GM19467 (cell line): ENCODE measurements around the gene SPARCL1.

ENCODE experiments used
- ATAC-seq: cut with Tn5 transposase; IDR thresholded peaks from one replicate; pipeline ENCODE4 v1.9.1; 2021; ENCODE audit warnings: mild to moderate bottlenecking, moderate library complexity; ENCODE audit not compliant: unreplicated experiment

Gene SPARCL1

DNA sequence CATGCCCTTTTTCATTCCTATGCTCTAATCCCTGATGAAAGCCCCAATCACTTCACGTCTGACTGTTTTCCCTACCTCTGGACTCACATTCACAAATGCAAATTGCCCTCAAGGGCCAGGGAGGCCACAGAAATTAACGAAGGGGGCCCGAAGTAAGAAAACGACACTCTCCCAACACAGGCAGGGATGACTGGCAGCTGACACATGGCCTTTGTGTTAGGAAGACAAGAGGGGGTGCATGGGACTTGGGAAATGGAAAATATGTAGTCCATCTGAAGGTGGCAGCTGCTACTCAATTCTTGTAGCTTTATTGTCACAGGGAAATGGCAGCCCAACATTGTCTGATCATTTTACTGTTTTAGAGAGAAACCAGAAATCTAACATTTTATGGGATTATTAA is 12.3 kb upstream of the SPARCL1 start:
- no peak for ATAC-seq

DNA sequence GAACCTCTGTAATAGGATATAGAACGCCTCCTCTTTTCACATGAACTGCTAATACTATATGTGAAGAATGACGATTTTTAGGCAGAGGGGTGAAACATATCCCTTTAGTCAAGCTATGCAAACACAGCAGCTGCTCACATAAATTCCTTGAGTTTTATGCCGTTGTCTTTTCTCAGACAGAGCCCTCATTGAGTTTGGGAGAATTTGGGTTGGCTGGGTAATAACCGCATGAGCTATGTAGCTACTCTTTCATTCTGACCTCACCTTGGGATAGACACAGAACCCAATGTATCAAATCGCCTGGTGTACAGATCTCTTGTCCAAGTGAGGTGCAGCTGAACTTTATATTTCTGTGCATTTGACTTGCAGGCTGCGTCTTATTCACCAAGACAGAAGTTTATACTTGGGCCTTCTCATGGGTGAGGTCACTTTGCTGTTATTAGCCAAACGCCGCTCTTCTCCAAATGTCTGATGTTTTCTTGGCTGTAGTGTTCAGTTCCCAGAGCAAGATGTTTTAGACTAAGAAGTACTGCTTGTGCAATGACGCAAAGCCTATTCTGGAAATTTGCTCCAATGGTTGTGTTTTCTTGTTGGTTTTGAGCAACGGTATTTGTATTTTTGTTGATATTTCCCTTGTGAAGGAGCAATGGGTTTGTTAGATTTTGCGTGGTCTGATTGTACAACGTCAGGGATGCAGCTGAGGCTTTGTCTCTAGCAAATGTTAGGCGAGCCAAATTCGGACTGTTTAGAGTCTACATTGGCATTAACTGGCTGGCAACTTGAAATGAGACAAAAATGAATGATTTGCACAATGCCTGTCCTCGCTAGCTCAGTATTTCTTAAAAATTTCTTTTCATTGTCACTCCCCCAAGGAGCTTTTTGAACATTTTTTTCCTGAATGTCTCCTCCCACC is 11.2 kb upstream of the SPARCL1 start:
- ATAC-seq: no peak

DNA sequence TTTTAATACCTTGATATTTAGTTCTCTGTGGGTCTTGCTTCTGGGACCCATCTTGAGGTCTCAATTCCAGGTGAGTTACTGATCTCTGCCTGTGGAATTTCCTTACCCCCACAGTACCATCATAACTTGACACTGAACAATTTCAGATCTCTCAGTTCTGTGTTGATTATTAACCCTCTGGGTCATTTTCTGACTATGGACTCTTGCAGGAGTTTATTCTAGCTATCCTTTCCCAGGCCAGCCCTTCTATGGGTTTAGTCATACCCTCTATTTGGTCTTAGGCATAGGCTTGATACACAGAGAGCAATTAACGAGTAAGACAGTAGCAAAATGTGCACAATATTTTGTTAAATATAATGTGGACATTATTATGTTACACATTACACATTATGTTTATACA is 3.7 kb upstream of the SPARCL1 start:
- ATAC-seq: no peak

DNA sequence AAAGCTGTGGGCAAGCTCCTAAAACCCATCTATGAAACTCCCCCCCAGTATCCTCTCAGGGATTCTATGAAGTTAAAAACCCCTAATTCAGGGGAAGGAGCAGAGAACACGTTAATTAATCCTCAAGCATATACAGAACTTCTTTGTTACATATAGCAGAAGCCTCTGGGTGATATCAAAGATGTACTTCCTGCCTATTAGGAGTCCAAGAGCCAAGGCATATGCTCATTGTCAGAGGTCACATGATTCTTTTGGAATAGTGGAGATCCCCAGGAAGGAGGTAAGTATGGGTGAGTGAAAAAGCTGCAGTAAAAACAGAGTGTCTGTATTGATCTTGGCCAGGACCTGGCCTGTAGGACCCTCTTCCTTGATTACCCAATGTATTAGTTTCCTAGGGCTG is 2.9 kb upstream of the SPARCL1 start:
- no peak for ATAC-seq

DNA sequence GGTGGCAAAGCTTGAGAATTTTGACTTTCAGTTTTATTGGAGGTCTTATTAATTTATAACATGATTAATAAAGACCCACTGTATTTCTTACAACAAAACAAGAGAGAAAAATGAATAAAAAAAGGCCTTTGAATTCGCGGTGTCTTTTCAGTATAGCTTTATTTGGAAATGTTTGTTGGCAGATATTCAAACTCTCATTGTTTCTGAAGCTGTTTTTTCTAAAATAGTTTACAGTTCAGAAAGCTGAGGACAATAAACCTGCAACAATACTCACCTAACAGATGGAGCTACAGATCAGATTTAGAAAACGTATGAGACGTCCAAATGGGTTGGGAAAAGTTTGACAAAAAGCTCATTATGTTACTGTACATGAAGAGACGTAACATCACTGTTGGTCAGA is 2.4 kb upstream of the SPARCL1 start:
- no peak for ATAC-seq

DNA sequence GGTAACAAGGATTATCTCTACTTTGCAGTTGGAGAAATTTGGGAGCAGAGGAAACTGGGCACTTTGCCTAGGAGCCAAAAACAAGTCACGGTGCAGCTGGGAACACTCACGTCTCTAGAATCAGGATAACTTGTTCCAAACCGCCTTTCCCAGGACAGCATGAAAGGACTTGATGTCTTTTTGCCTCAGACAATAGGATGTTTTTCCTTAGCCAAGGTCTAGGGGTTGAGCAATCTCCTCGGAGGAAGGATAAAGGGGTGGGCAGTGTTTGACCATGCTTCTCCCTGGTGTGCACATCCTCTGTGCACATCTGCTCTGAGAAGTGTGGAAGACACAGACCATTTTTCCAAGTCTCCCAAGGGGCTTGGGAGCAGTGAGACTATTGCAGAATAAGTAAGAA is 1.7 kb upstream of the SPARCL1 start:
- no peak for ATAC-seq

DNA sequence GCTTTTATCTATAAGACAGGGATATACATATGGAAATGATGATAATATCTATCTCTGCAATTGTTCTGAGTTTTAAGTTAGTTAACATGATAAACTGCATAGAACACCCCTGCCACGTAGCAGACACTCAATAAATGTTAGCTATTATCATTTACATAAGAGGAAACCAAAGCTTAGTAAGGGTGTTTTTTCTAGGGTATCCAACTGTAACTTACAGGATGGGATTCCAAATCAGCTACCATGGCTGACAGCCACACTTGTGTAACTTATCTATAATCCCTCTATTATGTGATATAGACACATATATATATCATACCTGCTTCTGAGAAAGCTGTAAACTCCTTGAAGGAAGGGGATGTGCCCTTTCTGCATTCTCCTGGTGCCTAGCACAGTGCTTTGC is 1.1 kb upstream of the SPARCL1 start:
- ATAC-seq: no peak

DNA sequence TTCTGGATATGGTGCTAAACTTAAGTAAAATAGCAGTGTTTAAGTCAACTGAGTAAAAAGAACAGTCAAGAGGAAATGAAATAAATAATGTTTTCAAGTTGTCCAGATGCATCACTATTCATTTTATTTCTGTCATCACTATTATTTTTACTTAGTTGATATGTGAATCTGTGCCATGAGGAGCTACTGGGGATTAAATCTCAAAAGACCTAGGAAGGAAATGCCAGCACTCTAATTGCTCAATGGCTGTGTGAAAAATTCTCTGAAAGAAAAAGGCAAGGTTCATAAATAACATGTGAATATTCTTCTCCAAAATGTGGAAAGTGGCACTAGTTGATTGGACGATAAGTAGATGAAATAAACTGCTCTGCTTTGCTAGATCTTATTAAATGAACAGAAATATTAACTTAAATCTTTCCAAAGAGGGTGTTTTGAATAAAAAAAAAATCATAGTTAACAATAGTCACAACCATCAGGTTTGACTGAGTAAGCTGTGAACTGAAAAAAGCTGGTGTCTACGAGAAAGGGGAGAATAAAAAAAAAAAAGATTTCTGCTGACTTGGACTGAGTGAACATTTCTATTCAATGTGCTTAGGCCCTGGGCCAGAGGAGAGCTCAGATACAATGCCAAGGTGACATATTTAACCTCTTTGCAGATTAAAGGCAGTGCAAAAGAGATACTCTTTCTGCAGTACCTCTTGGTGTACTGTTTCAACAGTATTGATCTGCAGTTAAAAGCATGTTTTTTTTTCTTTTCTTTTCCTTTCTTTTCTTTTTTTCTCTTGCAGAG is 1.6 kb downstream of the SPARCL1 start:
- no peak for ATAC-seq

DNA sequence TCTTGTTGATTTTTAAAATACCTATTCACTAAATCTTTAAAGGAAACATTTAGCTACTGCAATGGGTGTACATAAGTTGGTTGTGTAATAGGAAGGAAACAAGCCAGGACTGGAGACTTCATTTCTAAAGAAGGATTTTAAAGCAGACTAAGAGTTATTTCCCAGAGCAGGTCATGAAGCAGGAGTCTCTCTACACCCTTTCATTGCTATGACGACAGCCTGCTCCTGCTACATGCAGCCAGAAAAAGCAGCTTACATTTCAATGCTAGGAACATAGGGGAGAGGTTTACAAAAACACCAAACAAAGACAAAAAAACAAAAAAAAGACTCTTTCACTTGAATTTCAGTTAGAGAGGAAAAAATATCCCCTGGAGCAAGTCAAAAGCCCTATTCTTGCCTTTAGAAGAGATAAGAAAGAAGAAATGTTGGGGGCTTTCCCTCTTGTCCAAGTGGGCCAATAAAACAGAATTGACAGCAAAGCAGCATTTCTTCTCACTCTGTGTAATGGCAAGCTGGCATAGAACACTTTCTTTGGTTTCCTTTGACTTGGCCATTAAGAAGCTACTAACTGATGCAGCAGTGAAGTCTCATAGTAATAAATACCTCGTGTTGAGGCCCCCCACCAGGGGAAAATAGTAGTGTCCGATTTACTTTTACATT is 3.4 kb downstream of the SPARCL1 start:
- ATAC-seq: no peak

DNA sequence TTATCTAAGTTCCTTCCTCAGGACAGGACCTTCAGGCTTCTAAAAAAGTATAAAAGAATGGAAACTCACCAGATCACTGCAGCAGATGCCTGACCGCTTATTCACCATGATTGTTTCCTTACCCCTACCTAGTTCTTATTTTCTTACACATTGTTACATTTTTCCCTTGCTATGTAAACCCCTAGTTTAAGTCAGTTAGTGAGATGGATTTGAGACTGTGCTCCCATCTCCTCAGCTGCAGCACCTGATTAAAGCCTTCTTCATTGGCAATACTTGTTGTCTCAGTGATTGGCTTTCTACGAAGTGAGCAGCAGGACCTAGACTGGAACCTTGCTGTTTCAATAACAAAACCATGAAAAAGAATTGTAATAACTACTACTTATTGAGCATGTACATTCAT is 4.7 kb downstream of the SPARCL1 start:
- ATAC-seq: no peak

DNA sequence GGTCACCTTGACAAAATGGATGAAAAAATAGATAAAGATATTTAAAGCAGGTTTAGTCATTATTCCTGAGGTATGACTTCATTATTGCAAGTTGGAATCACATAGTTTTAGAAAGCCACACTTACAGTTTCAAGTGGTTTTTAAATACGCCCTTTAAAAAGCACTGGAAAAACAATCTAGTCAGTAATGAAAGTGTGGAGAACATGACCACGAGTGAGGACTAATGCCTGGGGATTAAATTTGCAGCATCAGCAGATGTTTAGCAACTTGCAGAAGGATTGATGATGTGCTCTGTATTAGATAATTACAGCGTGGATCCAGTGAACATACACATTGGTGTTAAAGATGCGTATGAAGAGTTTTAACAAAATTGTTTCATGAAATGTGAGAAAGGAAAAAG is 5.9 kb downstream of the SPARCL1 start:
- ATAC-seq: no peak

DNA sequence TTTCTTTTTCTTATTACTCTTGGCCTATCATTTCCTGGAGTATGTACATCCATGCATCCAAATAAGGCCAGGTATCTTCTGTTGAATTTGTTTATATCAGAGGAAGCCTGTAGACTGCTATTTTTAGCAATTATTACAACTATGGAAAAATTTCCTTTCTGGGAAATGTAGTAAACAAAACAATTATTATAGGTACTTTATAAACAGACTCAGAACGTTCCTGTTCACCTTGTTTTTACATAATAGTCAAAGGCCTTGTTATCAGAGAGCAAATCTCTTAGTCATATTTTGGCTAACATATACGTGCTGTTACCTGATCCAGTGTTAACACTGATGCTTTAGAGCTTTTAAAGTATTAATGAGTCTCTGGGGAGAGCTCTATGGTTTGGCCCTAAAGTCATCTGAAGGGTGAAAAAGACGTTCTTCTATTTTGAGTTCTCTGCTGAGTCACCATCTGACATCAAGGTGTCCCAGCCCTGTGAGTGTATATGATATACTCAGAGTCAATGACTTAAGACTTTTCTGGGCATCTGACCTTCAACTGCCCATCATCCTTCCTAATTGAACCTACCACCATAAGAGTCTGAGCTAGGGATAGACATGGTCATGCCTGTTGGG is 7.3 kb downstream of the SPARCL1 start:
- no peak for ATAC-seq

DNA sequence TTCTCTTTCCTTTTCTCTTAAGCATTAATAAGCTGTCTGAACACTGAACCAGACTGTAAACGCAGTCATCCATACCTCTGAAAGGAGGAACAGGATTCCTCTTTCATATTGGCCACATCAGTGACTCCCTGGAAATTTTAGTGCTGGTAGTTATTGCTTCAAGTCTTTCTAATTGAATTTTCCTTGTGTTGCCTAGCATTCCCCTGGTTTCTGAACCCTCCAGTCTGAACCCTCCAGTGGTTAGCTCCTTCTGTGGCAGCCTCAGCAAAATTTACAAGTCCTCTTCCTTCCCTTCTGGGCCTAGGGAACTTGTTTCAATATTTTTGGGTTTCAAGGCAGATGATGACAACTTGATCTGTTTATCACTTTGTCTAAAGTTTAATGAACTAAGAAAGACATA is 7.9 kb downstream of the SPARCL1 start:
- no peak for ATAC-seq

DNA sequence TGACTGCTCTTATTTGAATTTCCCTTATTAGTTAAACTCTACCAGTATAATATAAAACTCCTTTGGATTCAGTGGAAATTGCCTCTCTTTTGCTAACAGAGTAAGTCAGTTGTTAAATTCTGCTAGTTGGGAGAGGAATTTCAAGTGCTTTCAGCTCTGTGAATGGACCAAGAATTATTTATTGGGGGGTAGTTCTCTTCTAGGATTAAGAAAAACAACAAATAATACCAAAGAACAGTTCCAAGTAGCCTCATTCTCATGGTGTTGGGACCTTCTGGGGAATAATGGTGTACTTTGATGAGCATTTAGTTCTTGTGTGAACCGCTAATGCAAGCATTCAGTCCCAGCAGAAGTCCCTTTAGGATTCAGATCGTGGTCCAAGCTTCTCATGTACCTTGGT is 11.6 kb downstream of the SPARCL1 start:
- ATAC-seq: no peak

DNA sequence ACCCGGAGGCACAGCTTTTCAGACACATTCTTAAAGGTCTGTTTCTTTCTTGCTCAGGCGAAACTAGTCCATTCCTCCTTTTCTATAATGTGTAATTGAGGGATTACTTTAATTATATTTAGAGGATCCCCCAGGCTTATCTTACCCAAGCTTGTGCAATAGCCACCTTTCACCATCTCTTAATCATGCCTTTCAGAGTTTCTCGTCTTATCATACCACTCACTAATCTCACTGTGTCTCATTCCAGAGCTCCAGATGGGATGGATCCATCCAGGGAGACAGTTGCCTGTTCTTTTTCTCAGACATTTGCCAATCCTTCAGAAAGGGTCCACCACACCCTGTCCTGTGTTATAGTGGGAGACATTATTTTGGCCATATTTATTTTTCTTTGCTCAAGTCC is 12.5 kb downstream of the SPARCL1 start:
- ATAC-seq: no peak

DNA sequence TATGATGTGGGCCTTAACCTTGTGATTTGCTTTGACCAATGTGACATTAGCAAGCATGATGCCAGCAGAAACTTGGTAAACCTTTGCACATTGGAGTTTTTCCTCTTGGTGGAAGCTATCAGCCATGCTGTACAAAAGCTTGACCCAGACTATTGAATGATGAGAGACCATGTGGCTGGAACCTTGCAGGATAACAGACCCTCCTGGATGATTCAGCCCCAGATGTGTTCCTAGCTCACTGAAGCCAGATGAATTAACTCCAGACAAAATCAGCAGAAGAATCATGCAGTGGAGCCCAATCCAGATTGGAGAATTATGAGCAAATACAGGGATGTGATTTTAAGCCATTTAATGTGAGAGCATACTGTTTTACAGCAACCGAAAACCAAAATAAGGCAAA is 16.8 kb downstream of the SPARCL1 start:
- no peak for ATAC-seq

DNA sequence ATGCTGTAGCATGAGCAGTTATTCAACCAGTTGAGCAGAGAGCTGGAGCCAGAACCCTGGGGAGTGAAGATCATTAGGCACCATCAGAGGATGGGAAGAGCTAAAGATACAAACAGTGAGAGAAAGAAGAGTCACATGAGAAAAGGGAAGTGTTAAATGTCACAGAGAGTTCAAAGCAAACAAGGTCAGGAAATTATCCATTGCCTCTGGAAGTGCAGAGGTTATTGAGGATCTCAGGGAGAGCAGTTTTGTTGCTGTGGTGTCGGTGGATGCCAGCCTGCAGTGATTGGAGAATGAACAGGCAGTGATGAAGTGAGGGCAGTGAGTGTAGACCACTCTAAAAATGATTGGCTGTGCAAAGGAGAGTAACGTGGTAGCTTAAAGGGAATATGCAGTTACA is 17.7 kb downstream of the SPARCL1 start:
- ATAC-seq: no peak

DNA sequence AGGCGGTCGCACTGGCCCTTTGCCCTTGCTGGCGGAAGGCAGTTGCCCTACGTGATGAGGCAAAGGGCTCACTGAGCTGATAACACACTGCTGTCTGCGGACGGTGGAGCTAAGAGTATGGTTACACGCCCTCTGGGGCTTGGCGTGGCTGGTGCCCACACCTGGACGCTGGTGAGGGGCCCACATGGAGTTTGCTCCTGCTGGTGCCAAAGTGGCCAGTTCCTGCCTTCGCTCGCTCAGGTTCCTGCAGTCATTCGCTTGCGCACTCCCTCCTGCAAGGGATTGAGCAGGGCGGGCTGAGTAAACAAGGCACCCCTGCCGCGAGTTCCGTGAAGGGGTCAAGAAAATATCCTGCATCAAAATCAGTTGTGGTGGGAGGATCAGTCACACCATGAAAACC is 18.4 kb downstream of the SPARCL1 start:
- no peak for ATAC-seq

DNA sequence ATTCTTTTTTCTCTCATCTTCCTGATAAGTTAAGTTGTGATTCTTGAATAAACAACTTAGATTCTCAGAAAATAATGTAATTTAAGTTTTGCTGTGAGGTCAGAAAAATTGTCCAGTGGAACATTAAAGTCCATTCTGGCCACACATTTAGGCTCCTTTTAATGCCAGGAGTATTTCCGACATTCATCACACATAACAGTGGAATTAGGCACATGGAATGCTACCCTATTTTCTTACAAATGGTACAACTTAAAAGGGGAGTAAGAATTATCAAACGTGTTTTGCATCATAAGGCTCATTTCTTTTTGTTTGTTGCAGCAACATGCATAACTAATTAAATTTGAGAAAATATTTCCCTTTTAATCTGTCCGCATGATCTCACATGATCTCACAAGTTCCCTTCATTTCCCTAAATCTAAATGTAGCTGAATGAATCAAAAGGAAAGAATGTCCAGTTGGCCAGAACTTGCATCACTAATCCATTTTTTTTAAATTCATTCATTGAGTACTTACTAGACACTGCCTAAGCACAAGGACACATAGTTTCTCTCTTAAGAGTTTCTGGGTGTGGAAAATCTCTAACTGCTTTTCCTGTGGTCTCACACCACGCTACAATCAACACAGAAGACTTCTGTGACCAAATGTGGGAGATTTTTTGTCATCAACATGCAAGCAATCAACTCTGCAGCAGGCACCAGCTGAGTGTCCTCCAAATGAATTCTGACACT is 22.0 kb downstream of the SPARCL1 start:
- ATAC-seq: no peak

DNA sequence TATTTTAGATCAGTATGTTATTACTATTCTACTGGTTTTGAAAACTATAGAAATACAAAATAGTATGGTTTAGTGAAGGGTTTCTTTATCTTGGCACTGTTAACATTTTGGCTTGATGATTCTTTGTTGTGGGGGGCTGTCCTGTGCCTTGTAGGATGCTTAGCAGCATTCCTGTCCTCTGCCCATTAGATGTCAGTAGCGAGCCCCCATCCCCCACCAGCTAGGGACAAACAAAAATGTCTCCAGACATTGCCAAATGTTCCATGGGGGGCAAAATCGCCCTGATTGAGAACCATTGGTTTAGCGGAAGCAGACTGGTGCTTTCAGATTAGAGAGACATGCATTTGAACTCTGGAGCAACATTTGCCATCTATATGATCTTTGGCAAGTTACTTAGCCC is 23.3 kb downstream of the SPARCL1 start:
- ATAC-seq: no peak
